Measurements from ENCODE around the gene IL23R. TPM values are rescaled to one million over a fixed set of nuclear protein-coding genes. Genes with fewer than 3 reads are reported as not detected.

The IL23R gene
- total RNA-seq, 1 experiment from 2014 or later, result not detected

- intact Hi-C loops (cut with micrococcal nuclease), result no loop called here
- RAD21 ChIA-PET (ENCODE audit: low non-redundant PET in 1 of 2, low total read pairs in 2 of 2, uncharacterized antibody in 2 of 2, unreplicated experiment in 2 of 2), result no interaction called here
- no peaks in the 10 kb centered on the region for H3K79me2 ChIP-seq (ENCODE audit: insufficient read depth, low read length)
- H3K27ac ChIP-seq (ENCODE audit: low read depth, low read length), result no peak overlapping the region
- H2AFZ ChIP-seq (ENCODE audit: low read depth, low read length, poor library complexity, severe bottlenecking), result no peak overlapping the region
- no peaks in the 10 kb centered on the region for H3K27me3 ChIP-seq (ENCODE audit: insufficient read depth, low read length)
- H4K20me1 ChIP-seq (ENCODE audit: insufficient read depth), result no peaks in the 10 kb centered on the region
- H3K9ac ChIP-seq (ENCODE audit: low read length), result no peak overlapping the region
- TF ChIP-seq SP1 (IDR thresholded peaks at IDR 0.05; ENCODE audit: low read depth) (no peak), CBX3 (IDR thresholded peaks at IDR 0.05; ENCODE audit: low read depth) (peak; percentile 70; the same call in 1 of the 2 replicates), EGR1 (IDR thresholded peaks at IDR 0.05; ENCODE audit: low read depth) (no peak), EZH2phosphoT487 (IDR thresholded peaks at IDR 0.05; ENCODE audit: borderline replicate concordance) (no peak)
- no peaks in the 10 kb centered on the region for H3K9me2 ChIP-seq (ENCODE audit: insufficient read depth)
- peak; percentile 8 for DNase-seq (ENCODE audit: low read depth, low spot score)
- BruUV-seq (replicated peaks), result no TSS peak
- ATAC-seq, result no peak
- CTCF ChIA-PET, result no interaction called here
- peaks cover 0 to 9% of the 10 kb centered on the region in 2 experiments; a peak in 3 of 4 replicates for H3K9me3 ChIP-seq (ENCODE audit: control insufficient read depth in 1 of 2, insufficient read depth in 1 of 2, low read depth in 1 of 2, low read length in 2 of 2)
- H3K4me3 ChIP-seq (replicated peaks in 1 of 2; ENCODE audit: low read depth in 1 of 2, low read length in 2 of 2), result no peak overlapping the region
- no peaks in the 10 kb centered on the region for H3K4me1 ChIP-seq (ENCODE audit: control insufficient read depth in 1 of 2, insufficient read depth in 2 of 2, low read length in 2 of 2)
- no peak overlapping the region for H3K4me2 ChIP-seq (ENCODE audit: low read length)
- H3K36me3 ChIP-seq (ENCODE audit: control insufficient read depth in 1 of 2, insufficient read depth in 2 of 2, low read length in 2 of 2), result no peaks in the 10 kb centered on the region
- POLR2A ChIA-PET, result no interaction called here
Observed at GRCh38 chr1:67250051-67250653, 83.9 kb downstream of the IL23R start.

DNA sequence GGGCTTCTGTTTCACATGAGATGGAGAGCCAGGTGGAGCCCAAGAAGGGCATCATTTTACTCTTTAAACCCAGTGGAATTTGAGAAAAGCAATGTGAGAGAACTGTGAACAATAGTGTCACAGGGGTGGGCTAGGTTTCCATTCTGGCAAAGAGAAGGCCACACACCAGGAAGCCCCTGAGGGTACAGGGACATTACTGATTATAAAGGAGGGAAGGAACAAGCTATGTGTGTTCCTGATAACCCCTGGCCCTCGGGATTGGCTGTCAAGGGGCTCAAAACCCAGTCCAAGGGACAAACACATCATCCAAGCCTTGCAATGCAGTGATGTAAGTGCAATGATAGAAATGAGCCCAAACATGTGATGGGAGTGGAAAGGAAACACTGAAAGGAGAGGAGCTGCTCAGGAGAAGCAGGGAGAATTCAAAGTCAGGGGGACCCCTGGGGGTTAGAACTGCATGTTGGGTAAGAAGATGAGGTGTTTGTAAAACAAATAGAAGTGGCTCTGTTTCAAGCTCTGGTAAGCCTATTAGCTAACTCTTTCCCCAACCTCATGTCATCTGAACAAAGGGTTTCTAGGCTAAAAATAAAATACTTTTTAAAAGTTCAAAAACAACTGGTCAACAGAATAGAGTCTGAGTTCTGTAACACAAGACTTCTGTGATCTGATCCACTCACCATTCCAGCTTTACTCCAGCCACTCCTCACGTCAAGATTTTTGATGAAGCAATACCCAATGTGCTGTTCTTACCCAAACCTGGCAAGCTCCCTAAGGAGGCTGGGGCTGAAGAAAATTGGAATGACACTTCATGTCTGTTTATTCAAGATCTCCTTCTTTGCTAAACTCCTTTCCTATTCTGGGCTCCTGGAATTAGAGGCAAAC, 90.3 kb downstream of the IL23R start:
- no peak overlapping the region for H3K27ac ChIP-seq (ENCODE audit: low read depth, low read length)
- RAD21 ChIA-PET (ENCODE audit: low non-redundant PET in 1 of 2, low total read pairs in 2 of 2, uncharacterized antibody in 2 of 2, unreplicated experiment in 2 of 2), result no interaction called here
- CTCF ChIA-PET, result no interaction called here
- H3K4me2 ChIP-seq (ENCODE audit: low read length), result no peak overlapping the region
- no peaks in the 10 kb centered on the region for H3K9me2 ChIP-seq (ENCODE audit: insufficient read depth)
- no peak overlapping the region for H2AFZ ChIP-seq (ENCODE audit: low read depth, low read length, poor library complexity, severe bottlenecking)
- intact Hi-C loops (cut with micrococcal nuclease), result no loop called here
- POLR2A ChIA-PET, result no interaction called here
- no peak overlapping the region for H3K9ac ChIP-seq (ENCODE audit: low read length)
- peaks cover 0 to 3% of the 10 kb centered on the region in 2 experiments; a peak in 2 of 4 replicates for H3K9me3 ChIP-seq (ENCODE audit: control insufficient read depth in 1 of 2, insufficient read depth in 1 of 2, low read depth in 1 of 2, low read length in 2 of 2)
- no TSS peak for BruUV-seq (replicated peaks)
- no peaks in the 10 kb centered on the region for H3K27me3 ChIP-seq (ENCODE audit: insufficient read depth, low read length)
- DNase-seq (ENCODE audit: low read depth, low spot score) (no peak), ATAC-seq (no peak)
- H3K36me3 ChIP-seq (ENCODE audit: control insufficient read depth in 1 of 2, insufficient read depth in 2 of 2, low read length in 2 of 2), result no peaks in the 10 kb centered on the region
- TF ChIP-seq YY1 (IDR thresholded peaks at IDR 0.05; ENCODE audit: extremely low read depth, insufficient replicate concordance, low read depth, low read length) (no peak), RAD21 (IDR thresholded peaks at IDR 0.05; ENCODE audit: low read depth) (no peak), CBX3 (IDR thresholded peaks at IDR 0.05; ENCODE audit: low read depth) (no peak), TCF7L2 (IDR thresholded peaks at IDR 0.05; ENCODE audit: borderline replicate concordance, extremely low read depth, insufficient read depth, insufficient read length) (no peak), POLR2A (IDR thresholded peaks at IDR 0.05; ENCODE audit: borderline replicate concordance, extremely low read depth, insufficient read depth, insufficient read length) (no peak), CEBPB (IDR thresholded peaks at IDR 0.05; ENCODE audit: low read depth) (no peak), SRF (IDR thresholded peaks at IDR 0.05; ENCODE audit: low read depth) (no peak), EZH2 (IDR thresholded peaks at IDR 0.05) (no peak), ATF3 (IDR thresholded peaks at IDR 0.05) (no peak)
- H4K20me1 ChIP-seq (ENCODE audit: insufficient read depth), result no peaks in the 10 kb centered on the region
- no peaks in the 10 kb centered on the region for H3K4me1 ChIP-seq (ENCODE audit: control insufficient read depth in 1 of 2, insufficient read depth in 2 of 2, low read length in 2 of 2)
- no peaks in the 10 kb centered on the region for H3K79me2 ChIP-seq (ENCODE audit: insufficient read depth, low read length)
- H3K4me3 ChIP-seq (replicated peaks in 1 of 2; ENCODE audit: low read depth in 1 of 2, low read length in 2 of 2), result no peak overlapping the region

Measured in HCT116 (cell line).